CD4-positive, alpha-beta T cell treated with Interferon alpha-2 for 1 hour (primary cell): ENCODE measurements around the gene PCDH9.

Experiments used
- DNase-seq, 2 donors: peaks; one replicate each; pipeline ENCODE4 v3.0.0-alpha.2; 2020 to 2022

Gene PCDH9

GRCh38 chr13:66553391-66553790 is 676.7 kb downstream of the PCDH9 start:
- DNase-seq, result no peak

- no peak for DNase-seq
Observed at GRCh38 chr13:66551128-66551527, 679.0 kb downstream of the PCDH9 start.

GRCh38 chr13:66547685-66548084 is 682.5 kb downstream of the PCDH9 start:
- DNase-seq, result no peak

- no peak for DNase-seq
Observed at GRCh38 chr13:66546534-66547379, 683.4 kb downstream of the PCDH9 start.

GRCh38 chr13:66543780-66544179 is 686.4 kb downstream of the PCDH9 start:
- no peak for DNase-seq

GRCh38 chr13:66537417-66537816 is 692.7 kb downstream of the PCDH9 start:
- no peak for DNase-seq

GRCh38 chr13:66536746-66537145 is 693.4 kb downstream of the PCDH9 start:
- DNase-seq, result no peak

GRCh38 chr13:66534561-66534960 is 695.6 kb downstream of the PCDH9 start:
- no peak for DNase-seq

- no peak for DNase-seq
Observed at GRCh38 chr13:66532845-66533244, 697.3 kb downstream of the PCDH9 start.

- DNase-seq, result no peak
Observed at GRCh38 chr13:66532146-66532545, 698.0 kb downstream of the PCDH9 start.

- no peak for DNase-seq
Observed at GRCh38 chr13:66530686-66531085, 699.5 kb downstream of the PCDH9 start.

- DNase-seq, result no peak
Observed at GRCh38 chr13:66530158-66530557, 700.0 kb downstream of the PCDH9 start.

- no peak for DNase-seq
Observed at GRCh38 chr13:66528944-66529576, 701.1 kb downstream of the PCDH9 start.

GRCh38 chr13:66528180-66528579 is 702.0 kb downstream of the PCDH9 start:
- DNase-seq, result no peak

GRCh38 chr13:66520511-66521355 is 709.4 kb downstream of the PCDH9 start:
- DNase-seq, result no peak

GRCh38 chr13:66519259-66519658 is 710.9 kb downstream of the PCDH9 start:
- DNase-seq, result no peak

- DNase-seq, result no peak
Observed at GRCh38 chr13:66518068-66518467, 712.1 kb downstream of the PCDH9 start.

GRCh38 chr13:66513728-66514127 is 716.4 kb downstream of the PCDH9 start:
- DNase-seq, result no peak

GRCh38 chr13:66509175-66509574 is 721.0 kb downstream of the PCDH9 start:
- no peak for DNase-seq

GRCh38 chr13:66508153-66508909 is 721.8 kb downstream of the PCDH9 start:
- no peak for DNase-seq

- no peak for DNase-seq
Observed at GRCh38 chr13:66506979-66507378, 723.2 kb downstream of the PCDH9 start.

- no peak for DNase-seq
Observed at GRCh38 chr13:66506051-66506777, 723.9 kb downstream of the PCDH9 start.
